Measurements from ENCODE around the gene MREG. TPM values are rescaled to one million over a fixed set of nuclear protein-coding genes. Genes with fewer than 3 reads are reported as not detected.
A peak's percentile ranks its signal among the peaks of the same experiment; 100 is the strongest.

MREG gene
- total RNA-seq, 4 donors from 2014 or later: 2.9 to 14.6 (median 3.6) TPM

GRCh38 chr2:215952860-215953637 is 60.3 kb downstream of the MREG start:
- DNase-seq (ENCODE audit: low spot score in 2 of 2): no peak
- TF ChIP-seq POLR2A (IDR thresholded peaks at IDR 0.05) (no peak), EP300 (IDR thresholded peaks at IDR 0.05) (no peak)
- Histone ChIP-seq H3K4me1 (no peaks in the 10 kb centered on the region), H3K9me3 (no peaks in the 10 kb centered on the region), H3K4me3 (no peak overlapping the region), H3K27me3 (no peaks in the 10 kb centered on the region), H3K36me3 (no peaks in the 10 kb centered on the region), H3K27ac (no peak overlapping the region)
- WGBS, 2 donors: 86 to 88% methylated on average over 4 of the region's 4 CpGs

GRCh38 chr2:215951558-215951957 is 61.8 kb downstream of the MREG start:
- no peaks in the 10 kb centered on the region for H3K27me3 ChIP-seq
- DNase-seq (ENCODE audit: low spot score in 2 of 2): no peak
- H3K9me3 ChIP-seq: no peaks in the 10 kb centered on the region
- no peaks in the 10 kb centered on the region for H3K4me1 ChIP-seq
- H3K36me3 ChIP-seq: no peaks in the 10 kb centered on the region
- TF ChIP-seq POLR2A (IDR thresholded peaks at IDR 0.05) (no peak), EP300 (IDR thresholded peaks at IDR 0.05) (no peak)
- TF ChIP-seq, protein P1, sequence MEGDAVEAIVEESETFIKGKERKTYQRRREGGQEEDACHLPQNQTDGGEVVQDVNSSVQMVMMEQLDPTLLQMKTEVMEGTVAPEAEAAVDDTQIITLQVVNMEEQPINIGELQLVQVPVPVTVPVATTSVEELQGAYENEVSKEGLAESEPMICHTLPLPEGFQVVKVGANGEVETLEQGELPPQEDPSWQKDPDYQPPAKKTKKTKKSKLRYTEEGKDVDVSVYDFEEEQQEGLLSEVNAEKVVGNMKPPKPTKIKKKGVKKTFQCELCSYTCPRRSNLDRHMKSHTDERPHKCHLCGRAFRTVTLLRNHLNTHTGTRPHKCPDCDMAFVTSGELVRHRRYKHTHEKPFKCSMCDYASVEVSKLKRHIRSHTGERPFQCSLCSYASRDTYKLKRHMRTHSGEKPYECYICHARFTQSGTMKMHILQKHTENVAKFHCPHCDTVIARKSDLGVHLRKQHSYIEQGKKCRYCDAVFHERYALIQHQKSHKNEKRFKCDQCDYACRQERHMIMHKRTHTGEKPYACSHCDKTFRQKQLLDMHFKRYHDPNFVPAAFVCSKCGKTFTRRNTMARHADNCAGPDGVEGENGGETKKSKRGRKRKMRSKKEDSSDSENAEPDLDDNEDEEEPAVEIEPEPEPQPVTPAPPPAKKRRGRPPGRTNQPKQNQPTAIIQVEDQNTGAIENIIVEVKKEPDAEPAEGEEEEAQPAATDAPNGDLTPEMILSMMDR (IDR thresholded peaks at IDR 0.05): no peak
- no peak overlapping the region for H3K4me3 ChIP-seq
- 56 to 59% methylated on average over 3 of the region's 3 CpGs for WGBS, 2 donors
- no peak overlapping the region for H3K27ac ChIP-seq

DNA sequence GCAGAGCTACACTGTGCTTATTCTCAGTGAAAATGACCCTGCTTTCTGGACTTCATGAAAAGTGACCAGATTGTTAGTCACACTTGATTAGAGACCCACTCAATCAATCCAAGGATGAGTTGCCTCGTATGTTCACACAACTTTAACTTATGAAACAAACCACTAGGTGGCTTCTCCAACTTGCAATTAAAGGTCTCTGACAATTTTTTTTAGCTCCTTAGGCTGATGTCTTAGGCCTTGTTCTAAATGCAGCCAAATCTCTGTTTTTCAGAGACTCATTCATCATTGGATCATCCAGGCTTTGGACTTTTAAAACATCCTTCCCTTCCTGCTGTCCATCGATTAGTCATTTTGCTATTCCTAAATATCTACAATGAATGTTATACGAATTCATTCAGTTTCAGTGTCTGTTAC is 63.4 kb downstream of the MREG start:
- no peak for DNase-seq (ENCODE audit: low spot score in 2 of 2)
- Histone ChIP-seq H3K4me3 (no peak overlapping the region), H3K36me3 (peaks cover 0 to 5% (median 0%) of the 10 kb centered on the region in 3 donors), H3K9me3 (no peaks in the 10 kb centered on the region), H3K27me3 (no peaks in the 10 kb centered on the region), H3K4me1 (no peaks in the 10 kb centered on the region), H3K27ac (no peak overlapping the region)
- 63 to 64% methylated on average over 3 of the region's 3 CpGs for WGBS, 2 donors
- no peak for TF ChIP-seq EP300 (IDR thresholded peaks at IDR 0.05)
- TF ChIP-seq, protein P1 (IDR thresholded peaks at IDR 0.05): peak in 4 of 5 experiments; percentile 16 to 37 (median 26)
- TF ChIP-seq POLR2A (IDR thresholded peaks at IDR 0.05): no peak

DNA sequence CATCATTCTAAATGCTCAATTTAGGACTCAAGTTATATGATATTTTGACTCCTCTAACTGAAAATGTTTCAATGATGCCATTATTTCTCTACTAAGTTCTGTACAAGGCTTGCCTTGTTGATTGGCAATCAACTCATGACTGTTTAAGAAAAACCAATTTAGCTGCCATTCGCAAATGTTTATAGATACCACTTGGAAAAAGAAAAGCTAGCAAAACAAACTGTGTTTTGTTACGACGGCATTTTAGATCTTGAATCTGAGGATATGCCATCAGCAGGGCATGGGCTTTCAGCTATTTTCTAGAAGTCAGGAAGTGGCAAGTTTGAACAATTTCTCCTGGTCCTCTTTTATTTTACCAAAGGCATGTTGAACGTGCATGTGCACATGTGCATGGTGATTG is 65.3 kb downstream of the MREG start:
- no peak overlapping the region for H3K27ac ChIP-seq
- 47 to 55% methylated on average over 4 of the region's 4 CpGs for whole genome bisulfite sequencing, 2 donors
- peaks cover 0 to 9% (median 0%) of the 10 kb centered on the region in 3 donors for H3K36me3 ChIP-seq
- no peaks in the 10 kb centered on the region for H3K9me3 ChIP-seq
- H3K4me1 ChIP-seq: no peaks in the 10 kb centered on the region
- no peak for DNase-seq (ENCODE audit: low spot score in 2 of 2)
- no peak overlapping the region for H3K4me3 ChIP-seq
- TF ChIP-seq EP300 (IDR thresholded peaks at IDR 0.05) (no peak), POLR2A (IDR thresholded peaks at IDR 0.05) (no peak)
- TF ChIP-seq, protein P1 (IDR thresholded peaks at IDR 0.05): no peak
- H3K27me3 ChIP-seq: no peaks in the 10 kb centered on the region

DNA sequence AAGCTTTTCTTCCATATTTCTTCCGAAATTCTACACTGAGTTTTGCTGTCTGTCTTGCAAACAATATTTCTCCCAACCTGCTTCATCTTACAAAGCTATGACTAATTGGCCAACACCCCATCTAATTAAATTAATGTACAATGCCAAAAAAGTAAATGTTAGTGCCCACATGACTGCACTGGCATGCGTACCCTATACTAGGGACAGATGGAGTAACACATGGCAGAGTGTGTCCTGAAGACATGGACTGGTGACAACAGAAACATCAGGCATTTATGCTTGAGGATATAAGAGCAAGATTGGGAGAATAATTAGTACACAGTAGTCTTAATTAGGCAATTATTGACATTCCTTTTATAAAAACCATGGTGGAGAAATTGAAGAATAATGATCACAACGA is 66.8 kb downstream of the MREG start:
- no peak for DNase-seq (ENCODE audit: low spot score in 2 of 2)
- no peak for TF ChIP-seq EP300 (IDR thresholded peaks at IDR 0.05)
- no peak for TF ChIP-seq POLR2A (IDR thresholded peaks at IDR 0.05)
- TF ChIP-seq, protein P1 (IDR thresholded peaks at IDR 0.05): no peak

More for the DNA sequence above, 66.8 kb downstream of the MREG start:
- WGBS, 2 donors: 73 to 74% methylated on average over 3 of the region's 3 CpGs
- Histone ChIP-seq H3K36me3 (peaks cover 0 to 12% (median 0%) of the 10 kb centered on the region in 3 donors), H3K9me3 (no peaks in the 10 kb centered on the region), H3K27ac (no peak overlapping the region), H3K4me3 (no peak overlapping the region), H3K4me1 (no peaks in the 10 kb centered on the region), H3K27me3 (no peaks in the 10 kb centered on the region)
